ENCODE measurements around the gene OR52J3.

The OR52J3 gene

GRCh38 chr11:5092821-5093585 is 46.7 kb downstream of the OR52J3 start:
- no peak for DNase-seq (ENCODE audit: low read depth in 2 of 3, low spot score in 1 of 3)

- no peak for DNase-seq (ENCODE audit: low read depth in 2 of 3, low spot score in 1 of 3)
Observed at GRCh38 chr11:5096011-5096410, 49.7 kb downstream of the OR52J3 start.
